NCI-H526 treated with DMSO at 0.1 percent for 48 hours (cell line): ENCODE measurements around the gene RAB5A.
"Not testable (repeated sequence)": the region's sequence is repeated elsewhere in the genome, so short reads cannot be mapped to it uniquely, and the experiment has no call there.

Source experiments
- DNase-seq: peaks from one replicate; lab custom pipeline; 2025; lab: John Stamatoyannopoulos, UW

Gene RAB5A

GRCh38 chr3:20028905-20029331 is 82.0 kb downstream of the RAB5A start:
- no peak for DNase-seq

GRCh38 chr3:20031939-20032338 is 85.0 kb downstream of the RAB5A start:
- DNase-seq: not testable (repeated sequence)
